HFF-Myc (cell line): ENCODE data around the gene SLC17A9.

ENCODE experiments used
- DNase-seq: peaks from one replicate; pipeline ENCODE4 v3.0.0-alpha.2; 2011; ENCODE audit warnings: low read depth; ENCODE audit errors: extremely low read depth
- H3K4me3 ChIP-seq: replicated peaks from 2 replicates; pipeline ENCODE4 v1.5.1; 2011; ENCODE audit warnings: low read depth, mild to moderate bottlenecking, control low read depth, low read length
- CTCF ChIP-seq: IDR thresholded peaks from 2 replicates; pipeline ENCODE4 v1.5.1; 2012; ENCODE audit warnings: mild to moderate bottlenecking, low read depth, low read length, control low read depth; ENCODE audit errors: missing control alignments

Gene SLC17A9

DNA sequence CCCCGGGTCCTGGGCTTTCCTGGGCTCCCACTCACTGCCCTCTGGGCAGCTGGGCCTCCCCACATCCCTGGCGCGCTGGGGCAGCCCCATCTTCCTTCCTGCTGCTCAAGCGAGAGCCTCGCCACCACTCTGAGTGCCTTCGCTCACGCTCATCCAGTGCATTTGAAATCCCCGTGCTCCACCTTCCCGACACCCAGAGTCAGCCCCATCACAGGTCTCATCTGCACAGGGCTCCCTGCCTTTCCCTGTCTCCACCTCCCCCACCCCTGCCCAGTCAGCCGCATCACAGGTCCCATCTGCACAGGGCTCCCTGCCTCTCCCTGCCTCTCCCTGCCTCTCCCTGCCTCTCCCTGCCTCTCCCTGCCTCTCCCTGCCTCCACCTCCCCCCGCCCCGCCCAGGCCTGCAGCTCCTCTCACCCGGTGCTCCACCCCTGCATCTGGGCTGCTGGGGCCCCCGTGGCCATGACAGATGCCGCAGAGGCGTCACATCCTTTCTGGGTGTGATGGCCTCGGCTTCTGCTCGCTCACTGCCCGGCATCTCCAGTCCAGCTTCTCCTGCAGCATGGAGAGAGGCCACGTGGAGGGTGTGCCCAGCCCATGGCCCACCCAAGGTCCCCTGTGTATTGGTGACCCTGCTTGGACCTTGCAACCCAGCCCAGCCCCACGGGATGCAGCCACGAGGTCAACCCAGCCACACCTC lies 63.3 kb downstream of the SLC17A9 start:
- H3K4me3 ChIP-seq: no peak overlapping the region
- DNase-seq: no peak
- no peak for TF ChIP-seq CTCF

GRCh38 chr20:63016514-63017075 lies 64.1 kb downstream of the SLC17A9 start:
- TF ChIP-seq CTCF: no peak
- DNase-seq: no peak
- H3K4me3 ChIP-seq: no peak overlapping the region

DNA sequence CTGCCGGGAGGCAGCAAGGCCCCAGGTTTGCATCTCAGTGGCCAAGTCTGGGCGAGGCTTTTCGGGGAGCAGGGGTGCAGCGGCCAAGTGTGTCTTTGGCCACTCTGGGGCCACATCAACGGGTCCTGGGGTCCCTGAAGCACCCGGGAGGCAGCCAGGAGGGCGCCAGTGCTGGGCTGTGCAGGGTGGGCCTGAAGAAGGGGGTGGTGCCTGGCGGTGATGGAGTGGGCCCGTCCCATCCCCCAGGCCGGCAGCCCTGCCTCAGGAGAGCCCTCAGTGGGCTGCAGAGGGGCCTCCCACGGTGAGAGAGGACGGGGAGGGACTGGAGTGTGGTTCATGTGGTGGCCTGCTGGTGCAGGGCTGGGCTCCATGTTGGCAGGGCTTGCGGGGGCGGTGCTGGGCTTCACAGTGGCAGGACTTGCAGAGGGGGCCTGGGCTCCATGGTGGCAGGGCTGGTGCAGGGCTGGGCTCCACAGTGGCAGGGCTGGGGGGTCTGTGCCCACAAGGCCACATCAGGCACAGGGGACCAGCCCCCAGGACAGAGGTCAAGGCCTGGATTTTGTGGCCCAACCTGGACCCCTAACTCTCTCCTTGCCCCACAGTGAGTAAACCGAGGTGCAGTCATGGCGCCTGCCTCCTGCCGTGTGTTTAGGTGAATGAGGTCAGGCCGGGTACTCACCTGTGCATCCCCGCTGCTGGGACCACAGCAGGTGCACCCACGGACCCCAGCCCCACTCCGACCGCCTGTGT lies 64.7 kb downstream of the SLC17A9 start:
- no peak for DNase-seq
- TF ChIP-seq CTCF: no peak
- no peak overlapping the region for H3K4me3 ChIP-seq

DNA sequence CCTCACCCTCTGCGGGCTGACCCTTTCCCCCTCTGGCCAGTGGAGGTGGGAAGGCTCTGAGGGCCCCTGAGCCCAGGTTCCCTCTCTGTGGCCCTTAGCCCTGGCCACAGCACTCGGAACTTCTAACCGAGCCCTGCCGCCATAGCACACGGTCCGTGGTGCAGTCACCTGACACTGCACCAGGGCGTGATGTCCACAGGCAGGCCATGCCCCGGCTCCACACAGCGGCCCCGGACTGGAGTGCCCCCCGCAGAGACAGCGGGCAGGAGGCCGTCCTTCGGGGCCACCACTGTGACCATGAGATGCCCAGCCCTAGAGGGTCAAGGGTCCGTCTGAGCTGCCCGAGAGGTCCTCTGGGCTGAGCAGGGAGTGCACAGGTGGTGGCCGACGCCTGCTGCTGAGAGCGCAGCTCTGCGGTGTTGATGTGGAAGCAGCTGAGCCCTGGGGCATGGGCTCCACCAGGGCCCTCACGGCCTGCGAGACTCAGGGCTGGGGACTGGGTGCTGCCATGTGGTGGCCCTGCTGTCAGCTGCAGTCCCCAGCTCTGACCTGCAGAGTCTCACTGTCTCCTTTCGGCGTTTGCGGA lies 65.4 kb downstream of the SLC17A9 start:
- no peak overlapping the region for H3K4me3 ChIP-seq
- no peak for DNase-seq
- no peak for TF ChIP-seq CTCF
